GM19043 (cell line): ENCODE measurements around the gene PLCD3.
"Not testable (repeated sequence)": the region's sequence is repeated elsewhere in the genome, so short reads cannot be mapped to it uniquely, and the experiment has no call there.

Experiments
- ATAC-seq: cut with Tn5 transposase; IDR thresholded peaks from one replicate; pipeline ENCODE4 v1.9.1; 2021; ENCODE audit warnings: low read depth; ENCODE audit not compliant: unreplicated experiment

PLCD3 gene

DNA sequence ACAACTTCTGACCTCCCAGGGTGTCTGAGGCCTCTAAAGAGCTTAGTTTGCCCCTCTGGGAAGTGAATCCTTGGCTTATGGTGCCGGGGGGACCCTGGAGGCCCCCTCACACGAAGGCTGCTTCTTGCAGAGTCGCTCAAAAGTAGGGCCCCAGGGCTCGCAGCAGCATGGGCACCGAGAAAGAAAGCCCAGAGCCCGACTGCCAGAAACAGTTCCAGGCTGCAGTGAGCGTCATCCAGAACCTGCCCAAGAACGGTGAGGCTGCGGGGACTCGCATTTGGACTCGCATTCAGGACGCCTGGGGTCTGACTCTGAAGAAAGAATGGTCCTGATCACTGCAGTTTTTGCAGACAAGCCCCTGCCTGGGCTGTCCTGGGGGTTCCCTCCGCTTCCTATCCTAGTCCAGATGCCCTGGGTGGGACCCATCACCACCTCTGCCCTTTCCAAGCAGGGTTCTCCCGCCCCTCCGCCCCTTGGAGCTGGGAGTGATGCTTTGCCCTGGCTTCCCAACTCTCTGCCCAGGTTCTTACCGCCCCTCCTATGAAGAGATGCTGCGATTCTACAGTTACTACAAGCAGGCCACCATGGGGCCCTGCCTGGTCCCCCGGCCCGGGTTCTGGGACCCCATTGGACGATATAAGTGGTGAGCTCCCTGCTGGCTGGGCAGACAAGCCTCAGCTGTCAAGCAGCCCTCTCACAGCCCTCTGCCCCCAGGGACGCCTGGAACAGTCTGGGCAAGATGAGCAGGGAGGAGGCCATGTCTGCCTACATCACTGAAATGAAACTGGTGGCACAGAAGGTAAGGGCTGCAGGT lies 3.9 kb upstream of the PLCD3 start:
- ATAC-seq, result no peak

DNA sequence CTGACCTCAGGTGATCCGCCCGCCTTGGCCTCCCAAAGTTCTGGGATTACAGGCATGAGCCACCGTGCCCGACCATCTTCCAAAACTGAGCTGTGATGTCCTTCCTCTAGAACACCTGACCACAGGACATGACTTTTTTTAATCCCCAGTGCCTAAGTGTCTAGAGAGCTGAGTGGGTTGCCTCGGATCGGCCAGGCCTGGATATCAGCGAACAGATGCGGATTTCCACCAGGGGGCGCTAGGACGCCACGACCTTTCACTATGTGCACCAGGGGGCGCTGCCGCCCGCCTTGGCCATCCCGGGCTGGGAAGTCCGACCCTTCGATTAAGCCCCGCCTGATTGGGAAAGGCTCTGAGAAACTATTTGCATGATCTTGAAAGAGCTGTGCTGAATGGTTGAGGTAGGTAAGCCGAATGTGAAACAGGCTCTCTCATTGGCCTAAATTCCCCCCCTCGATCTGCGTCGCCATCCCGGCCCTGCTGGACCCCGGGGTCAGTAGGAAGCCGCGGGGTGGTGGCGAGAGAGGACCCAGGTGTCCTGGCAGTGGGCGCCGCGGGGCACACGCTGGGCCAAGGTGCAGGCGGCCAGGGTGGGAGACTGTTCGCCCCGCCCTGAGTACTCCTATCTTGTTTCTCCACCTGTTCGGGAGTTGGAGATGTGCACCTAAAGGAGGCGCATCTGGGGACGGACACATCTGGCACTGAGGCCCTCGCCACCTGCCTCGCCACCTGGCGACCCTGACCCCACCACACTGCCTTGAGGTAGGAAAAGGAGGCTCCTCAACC lies 3.1 kb upstream of the PLCD3 start, which contains the start of gene ACBD4:
Gene ACBD4, plus strand, starts transcription at position 496 of the 786 bp plus-strand sequence. CDS start 458 bp downstream, outside the sequence.
- peak; percentile 78 for ATAC-seq

DNA sequence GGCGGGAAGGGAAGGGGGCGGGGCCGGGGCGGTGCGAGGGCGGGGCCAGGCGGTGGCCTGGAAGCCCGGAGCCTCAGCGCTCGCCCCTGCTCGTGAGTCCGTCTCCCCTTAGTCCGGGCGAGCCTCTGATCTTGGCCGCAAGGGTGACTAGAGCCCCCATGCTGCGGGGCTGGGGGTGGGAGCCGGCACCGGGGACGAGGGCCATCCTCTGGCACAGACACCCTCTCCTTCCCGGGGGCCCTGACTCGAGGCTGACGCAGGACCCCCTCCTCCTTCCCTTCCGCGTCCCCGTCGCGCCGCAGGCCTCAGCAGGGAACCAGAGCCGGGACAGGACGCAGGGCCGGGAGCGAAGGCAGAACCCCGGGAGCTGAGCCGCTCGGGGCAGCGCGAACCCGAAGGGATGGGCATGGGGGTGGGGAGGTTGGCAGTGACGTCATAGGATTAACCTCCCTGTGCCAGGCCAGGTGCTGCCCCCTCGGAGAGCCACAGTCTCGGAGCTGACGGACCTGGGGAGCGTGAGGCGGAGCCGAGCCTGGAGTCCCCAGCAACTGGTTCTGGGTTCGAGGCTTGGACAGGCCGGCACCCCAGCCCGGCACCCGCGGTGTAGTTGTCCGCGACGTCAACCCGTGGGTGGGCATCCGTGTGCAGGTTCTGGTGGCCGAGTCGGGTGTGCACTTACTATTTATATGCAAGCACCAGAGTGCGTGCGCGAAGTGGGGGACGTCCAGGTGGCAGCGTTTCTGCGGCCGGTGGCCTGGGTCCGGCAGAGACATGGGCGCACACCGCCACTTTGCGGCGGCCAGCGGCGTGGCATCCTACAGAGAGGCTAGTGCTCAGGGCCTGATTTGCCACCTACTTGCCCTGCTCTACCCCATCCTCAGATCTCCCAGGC lies 503 bp upstream of the PLCD3 start:
- ATAC-seq, result no peak

GRCh38 chr17:45131616-45132319 lies 547 bp downstream of the PLCD3 start:
- no peak for ATAC-seq

DNA sequence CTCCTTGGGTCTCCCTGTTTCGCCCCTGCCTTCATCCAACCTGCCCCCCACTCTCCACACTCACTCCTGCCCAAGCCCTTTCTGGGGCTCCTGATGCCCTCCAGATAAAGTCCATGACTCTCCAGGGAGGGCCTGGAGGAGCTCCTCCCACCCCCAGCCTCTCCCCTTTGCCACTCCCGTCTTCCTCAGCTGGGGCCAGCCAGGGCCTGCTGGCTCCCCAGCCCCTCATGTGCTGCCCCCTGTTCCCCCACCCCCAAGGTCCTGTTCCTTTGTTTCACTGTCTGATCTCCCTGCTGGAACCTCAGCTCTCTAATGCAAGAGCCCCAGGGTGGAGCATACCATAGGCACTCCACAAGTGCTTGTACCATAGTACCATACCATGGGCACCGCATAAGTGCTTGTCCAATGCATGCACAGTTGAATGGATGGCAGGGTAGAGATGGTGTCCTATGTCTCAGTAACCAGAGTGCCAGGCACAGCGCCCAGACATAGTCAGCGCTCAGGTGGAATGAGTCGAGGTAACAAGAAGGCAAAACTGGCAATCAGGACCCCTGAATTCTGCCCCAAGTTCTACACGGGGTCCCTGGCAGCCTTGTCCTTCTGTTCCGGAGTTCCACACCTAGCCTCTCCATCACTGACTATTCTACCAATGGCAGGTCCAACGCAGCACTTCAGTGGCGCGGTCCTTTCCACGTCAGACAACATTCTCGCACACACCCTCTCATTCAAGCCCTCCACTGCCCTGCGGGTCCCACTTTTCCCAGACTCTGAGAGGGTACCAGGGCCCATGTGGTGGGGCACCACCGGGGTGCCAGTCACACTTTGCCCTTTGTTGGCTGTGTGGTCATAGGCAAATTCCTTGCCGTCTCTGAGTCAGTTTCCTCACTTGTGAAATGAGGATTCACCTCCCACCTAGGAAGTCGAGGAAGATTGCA lies 1.4 kb downstream of the PLCD3 start:
- ATAC-seq, result no peak

- ATAC-seq, result no peak
These were observed 2.2 kb downstream of the PLCD3 start for GRCh38 chr17:45129940-45130680.

- ATAC-seq, result no peak
These were observed 2.8 kb downstream of the PLCD3 start for GRCh38 chr17:45129426-45129939.

DNA sequence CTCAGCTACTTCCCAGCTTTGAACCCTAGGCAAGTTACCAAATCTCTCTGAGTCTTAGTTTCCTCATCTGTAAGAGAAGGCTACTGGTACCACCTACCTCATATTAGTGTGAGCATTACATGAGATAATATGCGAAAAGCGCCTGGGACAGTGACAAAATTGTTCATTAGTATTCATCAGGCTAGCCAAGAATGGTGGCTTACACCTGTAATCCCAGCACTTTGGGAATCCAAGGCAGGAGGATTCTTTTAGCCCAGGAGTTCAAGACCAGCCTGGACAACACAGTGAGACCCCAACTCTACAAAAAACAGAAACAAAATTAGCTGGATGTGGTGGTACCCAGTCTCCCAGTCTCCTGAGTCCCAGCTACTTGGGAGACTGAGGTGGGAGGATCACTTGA lies 3.3 kb downstream of the PLCD3 start:
- ATAC-seq, result no peak

DNA sequence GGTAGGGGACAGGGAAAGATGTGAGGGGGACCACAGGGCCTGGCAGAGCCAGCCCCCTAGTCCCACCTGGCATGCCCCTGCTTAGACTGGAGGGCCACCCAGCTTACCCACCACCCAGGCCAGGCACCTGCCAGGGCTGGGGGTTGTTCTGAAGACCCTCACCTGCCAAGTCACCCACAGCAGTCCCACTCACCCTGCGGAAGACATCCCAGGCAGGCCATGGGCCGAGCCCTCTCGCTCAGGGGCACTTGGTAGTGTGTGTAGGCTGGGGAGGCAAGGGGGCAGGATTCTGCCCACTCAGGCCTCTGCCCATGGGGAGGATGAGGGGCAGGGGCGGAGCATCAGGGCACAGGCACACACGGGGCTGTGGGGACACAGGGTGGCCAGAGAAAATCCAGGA lies 4.0 kb downstream of the PLCD3 start:
- ATAC-seq, result no peak

GRCh38 chr17:45127548-45128300 lies 4.6 kb downstream of the PLCD3 start:
- no peak for ATAC-seq

GRCh38 chr17:45127207-45127547 lies 5.1 kb downstream of the PLCD3 start:
- no peak for ATAC-seq

DNA sequence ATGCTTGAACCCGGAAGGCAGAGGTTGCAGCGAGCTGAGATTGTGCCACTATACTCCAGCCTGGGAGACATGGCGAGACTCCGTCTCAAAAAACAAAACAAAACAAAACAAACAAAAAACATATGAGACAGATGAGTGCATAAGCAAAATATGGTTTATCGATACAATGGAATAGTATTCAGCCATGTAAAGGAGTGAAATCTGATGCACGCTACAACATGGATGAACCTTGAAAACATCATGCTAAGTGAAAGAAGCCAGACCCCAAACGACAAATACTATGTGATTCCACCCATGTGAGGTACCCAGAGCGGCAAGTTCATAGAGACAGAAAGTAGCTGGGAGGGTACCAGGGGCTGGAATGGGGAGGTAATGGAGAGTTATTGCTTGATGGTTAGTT lies 6.8 kb downstream of the PLCD3 start:
- ATAC-seq, result no peak

DNA sequence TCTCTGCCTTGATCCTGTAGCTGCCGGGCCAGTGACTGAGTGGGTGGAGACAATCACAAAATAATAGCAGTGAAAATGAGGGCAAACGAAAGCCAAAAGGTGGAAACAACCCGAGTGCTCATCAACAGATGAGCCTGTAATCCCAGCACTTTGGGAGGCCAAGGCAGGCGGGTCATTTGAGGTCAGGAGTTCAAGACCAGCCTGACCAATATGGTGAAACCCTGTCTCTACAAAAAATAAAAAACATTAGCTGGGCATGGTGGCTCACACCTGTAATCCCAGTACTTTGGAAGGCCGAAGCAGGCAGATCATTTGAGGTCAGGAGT lies 7.6 kb downstream of the PLCD3 start:
- not testable (repeated sequence) for ATAC-seq

DNA sequence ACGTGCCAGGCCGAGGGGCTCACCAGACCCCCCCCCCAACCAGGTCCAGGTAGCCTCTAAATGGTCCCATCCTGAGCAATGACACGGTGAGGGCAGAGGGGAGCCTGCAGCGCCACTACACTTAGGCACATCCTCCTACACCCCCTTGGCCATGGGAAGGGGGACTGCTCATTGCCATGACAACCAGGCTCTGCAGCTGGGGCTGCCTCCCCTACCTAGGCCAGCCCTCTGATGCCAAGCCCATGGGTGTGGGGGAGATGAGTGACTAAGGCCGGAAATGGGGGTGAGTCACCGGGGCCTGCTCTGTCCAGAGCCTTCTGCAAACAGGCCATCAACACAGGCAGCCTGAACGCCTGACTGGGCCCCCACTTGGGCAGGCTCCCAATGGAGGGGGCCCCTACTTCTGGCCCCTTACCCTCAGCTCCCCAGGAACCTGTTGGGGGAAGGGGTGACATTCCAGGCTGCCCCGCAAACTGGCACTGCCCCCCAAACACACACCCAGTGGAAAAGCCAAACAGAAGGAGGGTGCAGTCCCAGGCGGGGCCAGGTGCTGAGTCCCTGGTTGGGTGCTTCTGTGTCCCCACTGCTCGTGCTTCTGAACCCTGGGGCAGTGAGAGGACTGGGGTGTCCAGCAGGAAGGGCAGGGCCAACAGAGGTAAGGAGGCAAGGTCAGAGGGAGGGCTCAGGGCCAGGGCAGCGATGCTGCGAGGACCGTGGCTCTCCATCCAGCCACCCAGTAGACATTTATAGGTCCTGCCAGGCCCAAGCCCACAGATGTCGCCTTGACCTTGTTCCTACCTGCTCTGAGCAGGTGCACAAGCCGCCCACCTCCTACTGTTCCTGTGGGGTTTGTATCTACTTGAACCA lies 8.2 kb downstream of the PLCD3 start:
- no peak for ATAC-seq

DNA sequence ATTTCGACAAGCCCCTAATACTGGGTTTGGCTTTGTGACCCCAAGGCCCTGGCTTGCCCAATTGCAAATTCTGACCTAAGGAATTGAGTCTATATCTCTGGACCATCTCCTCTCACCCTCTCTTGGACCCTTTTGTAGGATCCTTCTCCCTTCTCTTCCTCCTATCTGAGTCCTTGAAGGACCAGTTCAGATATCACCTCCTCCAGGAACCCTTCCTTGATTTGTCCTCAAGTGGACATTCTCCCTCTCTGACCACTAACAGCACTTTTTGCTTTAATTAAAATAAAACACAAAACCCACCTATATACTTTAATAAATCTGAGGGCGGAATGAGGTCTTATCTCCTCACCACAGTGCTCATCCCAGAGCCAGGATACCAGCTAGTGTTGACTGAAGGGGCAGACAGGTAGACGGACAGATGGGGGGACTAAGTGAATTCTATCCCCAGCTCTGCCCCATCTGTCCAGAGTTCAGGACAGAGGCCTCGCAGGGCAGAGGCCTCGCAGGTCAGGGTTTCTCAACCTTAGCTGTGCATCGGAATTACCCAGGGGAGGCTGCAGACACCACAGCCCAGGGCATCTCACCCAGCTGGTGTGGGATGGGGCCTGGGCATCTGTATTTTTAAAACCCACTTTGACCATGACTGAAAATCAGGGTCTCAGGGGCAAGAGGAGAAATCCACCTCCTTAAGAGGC lies 9.1 kb downstream of the PLCD3 start:
- ATAC-seq, result no peak

DNA sequence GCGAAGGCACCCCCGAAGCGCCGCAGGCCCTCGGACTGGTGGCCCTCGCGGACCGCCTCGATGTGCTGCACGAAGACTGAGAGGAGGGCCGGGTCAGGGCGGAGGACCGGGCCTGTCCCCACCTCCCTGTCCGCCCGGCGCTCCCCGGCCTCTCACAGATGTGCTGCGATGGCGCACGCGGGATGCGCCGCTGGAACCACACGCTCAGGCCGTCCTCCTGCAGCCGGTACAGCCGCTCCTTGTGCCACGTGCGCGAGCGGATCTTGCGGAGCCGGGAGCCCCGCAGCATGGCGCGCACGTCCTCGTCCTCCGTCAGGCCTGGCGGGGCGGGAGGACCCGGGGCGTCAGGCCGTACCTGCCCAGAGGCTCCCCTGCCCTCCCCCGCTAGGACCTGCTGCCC lies 11.3 kb downstream of the PLCD3 start:
- no peak for ATAC-seq
